ENCODE measurements around the gene ZSCAN10. TPM values are rescaled to one million over a fixed set of nuclear protein-coding genes. Genes with fewer than 3 reads are reported as not detected.

Gene ZSCAN10
- total and polyA plus RNA-seq, 2 of the 13 experiments (the other 11 are each of a cell fraction or from before 2014, with no cell fraction given): not detected

- peak; percentile 68 for TF ChIP-seq ZBTB33 (CRISPR knock-in tag; IDR thresholded peaks at IDR 0.05)
- TF ChIP-seq MAZ (IDR thresholded peaks at IDR 0.05; ENCODE audit: borderline replicate concordance, low read depth, low read length): 0 out of 2 replicates have a peak, but pooled peaks have one; percentile 2
- TF ChIP-seq MAZ (CRISPR knock-in tag; IDR thresholded peaks at IDR 0.05; ENCODE audit: low read depth): no peak
- peak; percentile 4; the same call in 1 of the 2 replicates for TF ChIP-seq ZNF777 (CRISPR knock-in tag; IDR thresholded peaks at IDR 0.05)
- TF ChIP-seq ZNF556 (CRISPR knock-in tag; IDR thresholded peaks at IDR 0.05; ENCODE audit: borderline replicate concordance): no peak
- no peak for TF ChIP-seq ZNF354B (CRISPR knock-in tag; IDR thresholded peaks at IDR 0.05)
- TF ChIP-seq CREM (IDR thresholded peaks at IDR 0.05): no peak
- no peak for TF ChIP-seq CREM (CRISPR knock-in tag; IDR thresholded peaks at IDR 0.05)
- TF ChIP-seq ZNF205 (CRISPR knock-in tag; IDR thresholded peaks at IDR 0.05): no peak
- no peak for TF ChIP-seq ZNF576 (CRISPR knock-in tag; IDR thresholded peaks at IDR 0.05)
- no peak for TF ChIP-seq ISL2 (CRISPR knock-in tag; IDR thresholded peaks at IDR 0.05)
- TF ChIP-seq ZNF362 (CRISPR knock-in tag; IDR thresholded peaks at IDR 0.05; ENCODE audit: borderline replicate concordance): no peak
- no peak for TF ChIP-seq DR1 (CRISPR knock-in tag; IDR thresholded peaks at IDR 0.05)
- TF ChIP-seq CHD2 (IDR thresholded peaks at IDR 0.05; ENCODE audit: low read depth, low read length): no peak
- TF ChIP-seq CCAR2 (optimal IDR thresholded peaks at IDR 0.05; ENCODE audit: low read depth, low read length): no peak
These were observed 40.7 kb downstream of the ZSCAN10 start (continued) for GRCh38 chr16:3058139-3059030.
